ENCODE data around the gene GSPT1.

The GSPT1 gene

GRCh38 chr16:11901091-11901490 lies 14.7 kb downstream of the GSPT1 start:
- no peaks in the 10 kb centered on the region for H3K27me3 ChIP-seq (ENCODE audit: control insufficient read depth, insufficient read depth, low read length)
- no peak overlapping the region for H3K4me3 ChIP-seq (ENCODE audit: low read length)
- H3K27ac ChIP-seq (ENCODE audit: low read depth, low read length): no peak overlapping the region
- H3K36me3 ChIP-seq (ENCODE audit: control insufficient read depth, insufficient read depth, low read length): no peaks in the 10 kb centered on the region
- H3K4me1 ChIP-seq (ENCODE audit: control insufficient read depth, insufficient read depth, low read length): peaks cover 3% of the 10 kb centered on the region
- H3K9ac ChIP-seq (ENCODE audit: low read length): no peak overlapping the region

- Histone ChIP-seq H3K9ac (ENCODE audit: low read length) (no peak overlapping the region), H3K36me3 (ENCODE audit: control insufficient read depth, insufficient read depth, low read length) (peaks cover 3% of the 10 kb centered on the region), H3K27me3 (ENCODE audit: control insufficient read depth, insufficient read depth, low read length) (no peaks in the 10 kb centered on the region), H3K4me3 (ENCODE audit: low read length) (no peak overlapping the region), H3K27ac (ENCODE audit: low read depth, low read length) (no peak overlapping the region), H3K4me1 (ENCODE audit: control insufficient read depth, insufficient read depth, low read length) (no peaks in the 10 kb centered on the region)
Measured at GRCh38 chr16:11896486-11897176, 19.1 kb downstream of the GSPT1 start.

GRCh38 chr16:11893571-11893970 lies 22.2 kb downstream of the GSPT1 start:
- Histone ChIP-seq H3K9ac (ENCODE audit: low read length) (no peak overlapping the region), H3K4me1 (ENCODE audit: control insufficient read depth, insufficient read depth, low read length) (no peaks in the 10 kb centered on the region), H3K4me3 (ENCODE audit: low read length) (no peak overlapping the region), H3K36me3 (ENCODE audit: control insufficient read depth, insufficient read depth, low read length) (peaks cover 11% of the 10 kb centered on the region), H3K27me3 (ENCODE audit: control insufficient read depth, insufficient read depth, low read length) (no peaks in the 10 kb centered on the region), H3K27ac (ENCODE audit: low read depth, low read length) (no peak overlapping the region)

GRCh38 chr16:11892761-11893160 lies 23.0 kb downstream of the GSPT1 start:
- Histone ChIP-seq H3K27me3 (ENCODE audit: control insufficient read depth, insufficient read depth, low read length) (no peaks in the 10 kb centered on the region), H3K4me1 (ENCODE audit: control insufficient read depth, insufficient read depth, low read length) (no peaks in the 10 kb centered on the region), H3K27ac (ENCODE audit: low read depth, low read length) (no peak overlapping the region), H3K9ac (ENCODE audit: low read length) (no peak overlapping the region), H3K36me3 (ENCODE audit: control insufficient read depth, insufficient read depth, low read length) (peaks cover 11% of the 10 kb centered on the region), H3K4me3 (ENCODE audit: low read length) (no peak overlapping the region)

- Histone ChIP-seq H3K4me1 (ENCODE audit: control insufficient read depth, insufficient read depth, low read length) (no peaks in the 10 kb centered on the region), H3K4me3 (ENCODE audit: low read length) (no peak overlapping the region), H3K27me3 (ENCODE audit: control insufficient read depth, insufficient read depth, low read length) (no peaks in the 10 kb centered on the region), H3K9ac (ENCODE audit: low read length) (no peak overlapping the region), H3K36me3 (ENCODE audit: control insufficient read depth, insufficient read depth, low read length) (peaks cover 13% of the 10 kb centered on the region), H3K27ac (ENCODE audit: low read depth, low read length) (no peak overlapping the region)
Measured at GRCh38 chr16:11890231-11890965, 25.4 kb downstream of the GSPT1 start.

GRCh38 chr16:11886881-11887280 lies 28.9 kb downstream of the GSPT1 start:
- H3K27ac ChIP-seq (ENCODE audit: low read depth, low read length): no peak overlapping the region
- no peak overlapping the region for H3K4me3 ChIP-seq (ENCODE audit: low read length)
- peaks cover 17% of the 10 kb centered on the region for H3K36me3 ChIP-seq (ENCODE audit: control insufficient read depth, insufficient read depth, low read length)
- no peak overlapping the region for H3K9ac ChIP-seq (ENCODE audit: low read length)
- no peaks in the 10 kb centered on the region for H3K27me3 ChIP-seq (ENCODE audit: control insufficient read depth, insufficient read depth, low read length)
- H3K4me1 ChIP-seq (ENCODE audit: control insufficient read depth, insufficient read depth, low read length): no peaks in the 10 kb centered on the region

- Histone ChIP-seq H3K9ac (ENCODE audit: low read length) (no peak overlapping the region), H3K4me1 (ENCODE audit: control insufficient read depth, insufficient read depth, low read length) (no peaks in the 10 kb centered on the region), H3K27ac (ENCODE audit: low read depth, low read length) (no peak overlapping the region), H3K27me3 (ENCODE audit: control insufficient read depth, insufficient read depth, low read length) (no peaks in the 10 kb centered on the region), H3K4me3 (ENCODE audit: low read length) (no peak overlapping the region), H3K36me3 (ENCODE audit: control insufficient read depth, insufficient read depth, low read length) (peaks cover 21% of the 10 kb centered on the region)
Measured at GRCh38 chr16:11884035-11884434, 31.7 kb downstream of the GSPT1 start.

- no peak overlapping the region for H3K4me3 ChIP-seq (ENCODE audit: low read length)
- no peaks in the 10 kb centered on the region for H3K4me1 ChIP-seq (ENCODE audit: control insufficient read depth, insufficient read depth, low read length)
- H3K36me3 ChIP-seq (ENCODE audit: control insufficient read depth, insufficient read depth, low read length): peaks cover 20% of the 10 kb centered on the region
- H3K9ac ChIP-seq (ENCODE audit: low read length): no peak overlapping the region
- no peak overlapping the region for H3K27ac ChIP-seq (ENCODE audit: low read depth, low read length)
- H3K27me3 ChIP-seq (ENCODE audit: control insufficient read depth, insufficient read depth, low read length): no peaks in the 10 kb centered on the region
Measured at GRCh38 chr16:11880007-11880406, 35.7 kb downstream of the GSPT1 start.

- Histone ChIP-seq H3K36me3 (ENCODE audit: control insufficient read depth, insufficient read depth, low read length) (peaks cover 22% of the 10 kb centered on the region), H3K27ac (ENCODE audit: low read depth, low read length) (no peak overlapping the region), H3K27me3 (ENCODE audit: control insufficient read depth, insufficient read depth, low read length) (no peaks in the 10 kb centered on the region), H3K4me3 (ENCODE audit: low read length) (no peak overlapping the region), H3K4me1 (ENCODE audit: control insufficient read depth, insufficient read depth, low read length) (no peaks in the 10 kb centered on the region), H3K9ac (ENCODE audit: low read length) (no peak overlapping the region)
Measured at GRCh38 chr16:11877374-11877773, 38.4 kb downstream of the GSPT1 start.

- no peak overlapping the region for H3K4me3 ChIP-seq (ENCODE audit: low read length)
- peaks cover 13% of the 10 kb centered on the region for H3K36me3 ChIP-seq (ENCODE audit: control insufficient read depth, insufficient read depth, low read length)
- H3K27me3 ChIP-seq (ENCODE audit: control insufficient read depth, insufficient read depth, low read length): no peaks in the 10 kb centered on the region
- H3K27ac ChIP-seq (ENCODE audit: low read depth, low read length): no peak overlapping the region
- no peaks in the 10 kb centered on the region for H3K4me1 ChIP-seq (ENCODE audit: control insufficient read depth, insufficient read depth, low read length)
- H3K9ac ChIP-seq (ENCODE audit: low read length): no peak overlapping the region
Measured at GRCh38 chr16:11876306-11876705, 39.5 kb downstream of the GSPT1 start.

- Histone ChIP-seq H3K36me3 (ENCODE audit: control insufficient read depth, insufficient read depth, low read length) (peaks cover 10% of the 10 kb centered on the region), H3K9ac (ENCODE audit: low read length) (no peak overlapping the region), H3K27ac (ENCODE audit: low read depth, low read length) (no peak overlapping the region)
Measured at GRCh38 chr16:11875721-11876120, 40.0 kb downstream of the GSPT1 start.

GRCh38 chr16:11871193-11871592 lies 44.6 kb downstream of the GSPT1 start:
- H3K4me1 ChIP-seq (ENCODE audit: control insufficient read depth, insufficient read depth, low read length): no peaks in the 10 kb centered on the region

More at GRCh38 chr16:11875721-11876120, 40.0 kb downstream of the GSPT1 start:
- H3K4me1 ChIP-seq (ENCODE audit: control insufficient read depth, insufficient read depth, low read length): no peaks in the 10 kb centered on the region
- no peaks in the 10 kb centered on the region for H3K27me3 ChIP-seq (ENCODE audit: control insufficient read depth, insufficient read depth, low read length)
- H3K4me3 ChIP-seq (ENCODE audit: low read length): no peak overlapping the region

GRCh38 chr16:11870399-11870798 lies 45.4 kb downstream of the GSPT1 start:
- Histone ChIP-seq H3K27ac (ENCODE audit: low read depth, low read length) (no peak overlapping the region), H3K27me3 (ENCODE audit: control insufficient read depth, insufficient read depth, low read length) (no peaks in the 10 kb centered on the region), H3K9ac (ENCODE audit: low read length) (no peak overlapping the region), H3K4me3 (ENCODE audit: low read length) (no peak overlapping the region), H3K4me1 (ENCODE audit: control insufficient read depth, insufficient read depth, low read length) (no peaks in the 10 kb centered on the region), H3K36me3 (ENCODE audit: control insufficient read depth, insufficient read depth, low read length) (peaks cover 17% of the 10 kb centered on the region)

More at GRCh38 chr16:11871193-11871592, 44.6 kb downstream of the GSPT1 start:
- H3K36me3 ChIP-seq (ENCODE audit: control insufficient read depth, insufficient read depth, low read length): peaks cover 17% of the 10 kb centered on the region
- peak overlapping the region; percentile 6 for H3K27ac ChIP-seq (ENCODE audit: low read depth, low read length)
- no peak overlapping the region for H3K9ac ChIP-seq (ENCODE audit: low read length)
- H3K27me3 ChIP-seq (ENCODE audit: control insufficient read depth, insufficient read depth, low read length): no peaks in the 10 kb centered on the region
- H3K4me3 ChIP-seq (ENCODE audit: low read length): no peak overlapping the region
